Testis (tissue), 3 donors: ENCODE results near the gene EDN2. TPM values are rescaled to one million over a fixed set of nuclear protein-coding genes. Genes with fewer than 3 reads are reported as not detected.
A peak's percentile ranks its signal among the peaks of the same experiment; 100 is the strongest.

Source experiments
- DNase-seq: peaks from one replicate; pipeline ENCODE4 v3.0.0-alpha.2; 2019
- H3K27ac ChIP-seq, 2 donors: fragments of 200-600 bp; sonication (generic); one replicate each; pipeline ENCODE4 v1.5.1; 2019
- H3K27me3 ChIP-seq: fragments of 200-600 bp; sonication (generic); one replicate; pipeline ENCODE4 v1.5.1; 2019
- H3K36me3 ChIP-seq: fragments of 200-600 bp; sonication (generic); one replicate; pipeline ENCODE4 v1.5.1; 2017; ENCODE audit warnings: low read depth; ENCODE audit errors: missing control alignments
- H3K4me1 ChIP-seq: fragments of 200-600 bp; sonication (generic); one replicate; pipeline ENCODE4 v1.5.1; 2019
- H3K4me3 ChIP-seq, 2 donors: fragments of 200-600 bp; sonication (generic); one replicate each; pipeline ENCODE4 v1.5.1; 2017 to 2019
- H3K9me3 ChIP-seq: fragments of 200-600 bp; sonication (generic); one replicate; pipeline ENCODE4 v1.5.1; 2017
- CTCF ChIP-seq, 3 experiments: fragments of 450-650 bp in 2 of 3; fragments of 200-600 bp in 1 of 3; sonication (generic) in 1 of 3; IDR thresholded peaks; one replicate each; pipeline ENCODE4 v1.5.1; 2016 to 2019; ENCODE audit warnings: antibody characterized with exemption in 3 of 3, mild to moderate bottlenecking in 2 of 3, moderate library complexity in 1 of 3
- POLR2A ChIP-seq: fragments of 450-650 bp; IDR thresholded peaks from one replicate; pipeline ENCODE4 v1.6.1; 2017; ENCODE audit warnings: antibody characterized with exemption, mild to moderate bottlenecking, moderate library complexity
- WGBS, 2 donors: methylation state at CpG; one replicate each; pipeline ENCODE4 v1.1.5; 2018; 5-methylcytosine and 5-hydroxymethylcytosine counted together
- intact Hi-C: fragments of 100-400 bp; cut with DNase I; formaldehyde crosslinking; loops from one replicate; pipeline ENCODE4 v1.15.1; 2023; ENCODE audit warnings: low total_unique reads
- polyA plus RNA-seq: library from polyadenylated mRNA; stranded (reverse); fragments of 350-450 nt; fragmentation: Illumina TruSeq; extraction: RNeasy Lipid Tissue Mini Kit (QIAGEN cat#74804); gene quantifications from one replicate; pipeline ENCODE4 v1.2.3, GENCODE V29; 2014; ENCODE audit warnings: low read depth, low replicate concordance; ENCODE audit not compliant: insufficient read depth
- total RNA-seq, 2 donors: library from RNA; depleted of rRNA; stranded (reverse); fragments of >200 nt; gene quantifications; one replicate each; pipeline ENCODE4 v1.2.3, GENCODE V29; 2016

Gene EDN2
- total and polyA plus RNA-seq, 3 donors from 2014 or later, result not detected

- TF ChIP-seq POLR2A (no peak), CTCF (IDR thresholded peaks at IDR 0.05) (no peak)
- DNase-seq, result no peak
- Histone ChIP-seq H3K4me3 (no peak overlapping the region), H3K36me3 (no peaks in the 10 kb centered on the region), H3K27ac (no peak overlapping the region), H3K27me3 (no peaks in the 10 kb centered on the region), H3K4me1 (peaks cover 29% of the 10 kb centered on the region), H3K9me3 (no peaks in the 10 kb centered on the region)
- 73 to 78% methylated on average over 7 of the region's 7 CpGs for WGBS, 2 donors
- intact Hi-C loops, result no loop called here
Observed at GRCh38 chr1:41497461-41498030, 13.1 kb upstream of the EDN2 start.

- no peaks in the 10 kb centered on the region for H3K36me3 ChIP-seq
- peak overlapping the region in 1 of 2 donors; percentile 55 for H3K4me3 ChIP-seq
- H3K27ac ChIP-seq, result peak overlapping the region in 1 of 2 donors; percentile 64
- DNase-seq, result no peak
- intact Hi-C loops, result no loop called here
- WGBS, 2 donors, result 73% methylated on average over 13 of the region's 13 CpGs; no CpG with 5 or more reads in 1 of the 2 donors
- H3K4me1 ChIP-seq, result peaks cover 29% of the 10 kb centered on the region
- H3K27me3 ChIP-seq, result no peaks in the 10 kb centered on the region
- no peaks in the 10 kb centered on the region for H3K9me3 ChIP-seq
- TF ChIP-seq POLR2A, result no peak
Observed at GRCh38 chr1:41497056-41497440, 12.6 kb upstream of the EDN2 start.

GRCh38 chr1:41496080-41497055, 11.9 kb upstream of the EDN2 start:
- intact Hi-C loops, result no loop called here
- H3K36me3 ChIP-seq, result no peaks in the 10 kb centered on the region
- TF ChIP-seq POLR2A (no peak), CTCF (IDR thresholded peaks at IDR 0.05) (peak in 1 of 3 experiments; percentile 5)
- peaks cover 29% of the 10 kb centered on the region for H3K4me1 ChIP-seq
- DNase-seq, result peak; percentile 85
- 0 to 7% methylated on average over 2 to 62 of the region's 74 CpGs for WGBS, 2 donors
- H3K9me3 ChIP-seq, result no peaks in the 10 kb centered on the region
- peak overlapping the region; percentile 64 to 82 for H3K27ac ChIP-seq
- H3K27me3 ChIP-seq, result no peaks in the 10 kb centered on the region
- peak overlapping the region; percentile 31 to 55 for H3K4me3 ChIP-seq

- Histone ChIP-seq H3K36me3 (no peaks in the 10 kb centered on the region), H3K4me3 (peak overlapping the region in 1 of 2 donors; percentile 55), H3K27me3 (no peaks in the 10 kb centered on the region), H3K27ac (peak overlapping the region; percentile 64 to 74), H3K4me1 (peaks cover 22% of the 10 kb centered on the region), H3K9me3 (no peaks in the 10 kb centered on the region)
- peak in 2 of 3 experiments; percentile 1 to 13 for TF ChIP-seq CTCF (IDR thresholded peaks at IDR 0.05)
- TF ChIP-seq POLR2A, result no peak
- WGBS, 2 donors, result 53 to 59% methylated on average over 13 to 19 of the region's 19 CpGs
- peak; percentile 67 for DNase-seq
- intact Hi-C loops, result no loop called here
Observed at GRCh38 chr1:41495210-41495948, 10.9 kb upstream of the EDN2 start.
